HEK293 (cell line): ENCODE measurements around the gene CPLX3.

Source experiments
- CTCF ChIA-PET: fragments of 350-600 bp; formaldehyde crosslinking; extraction: SDS; loops from one replicate; lab custom pipeline; 2021; ENCODE audit warnings: antibody characterized with exemption; lab: Yijun Ruan, JAX
- POLR2A ChIA-PET: fragments of 300-600 bp; formaldehyde crosslinking; extraction: SDS; loops from one replicate; lab custom pipeline; 2020; ENCODE audit warnings: antibody characterized with exemption, inconsistent platforms; lab: Yijun Ruan, JAX
- H3K27ac ChIP-seq: fragments of 200-500 bp; sonication (Bioruptor generic); 2 replicates; pipeline ENCODE4 v1.5.1; 2014; ENCODE audit warnings: low read depth, low read length, control low read depth, inconsistent platforms; ENCODE audit errors: extremely low read depth
- H3K36me3 ChIP-seq, 2 experiments: fragments of 200-500 bp in 1 of 2; sonication (Bioruptor generic) in 1 of 2; 1 replicate in 1 of 2; 2 replicates in 1 of 2; pipeline ENCODE4 v1.5.1; 2014 to 2017; ENCODE audit warnings: inconsistent platforms in 2 of 2, low read length in 2 of 2; ENCODE audit not compliant: control insufficient read depth in 2 of 2, insufficient read depth in 1 of 2
- H3K4me1 ChIP-seq: fragments of 200-500 bp; sonication (Bioruptor generic); 2 replicates; pipeline ENCODE4 v1.5.1; 2014; ENCODE audit warnings: mild to moderate bottlenecking, low read length, inconsistent platforms; ENCODE audit not compliant: control insufficient read depth, insufficient read depth
- H3K4me3 ChIP-seq: 2 replicates; pipeline ENCODE4 v1.5.1; 2011; ENCODE audit warnings: low read depth, mild to moderate bottlenecking, control low read depth, low read length, moderate library complexity
- H3K9me3 ChIP-seq: fragments of 200-500 bp; sonication (Bioruptor generic); 2 replicates; pipeline ENCODE4 v1.5.1; 2014; ENCODE audit warnings: low read depth, low read length, inconsistent platforms; ENCODE audit not compliant: control insufficient read depth, insufficient read depth
- GLI4 ChIP-seq: fragments of 450-650 bp; formaldehyde crosslinking; IDR thresholded peaks from 2 replicates; pipeline ENCODE4 v1.5.1; 2016; ENCODE audit warnings: missing biosample characterization, missing genetic modification characterization
- GLIS1 ChIP-seq: fragments of 450-650 bp; formaldehyde crosslinking; IDR thresholded peaks from 2 replicates; pipeline ENCODE4 v1.5.1; 2016; ENCODE audit warnings: missing biosample characterization, missing genetic modification characterization
- GLIS2 ChIP-seq: fragments of 450-650 bp; formaldehyde crosslinking; IDR thresholded peaks from 2 replicates; pipeline ENCODE4 v1.5.1; 2016; ENCODE audit warnings: missing biosample characterization, missing genetic modification characterization
- IKZF3 ChIP-seq: fragments of 450-650 bp; IDR thresholded peaks from 2 replicates; pipeline ENCODE4 v1.5.0; 2018; ENCODE audit warnings: missing biosample characterization, mild to moderate bottlenecking, missing genetic modification characterization, moderate library complexity
- KLF8 ChIP-seq: fragments of 450-650 bp; formaldehyde crosslinking; IDR thresholded peaks from 2 replicates; pipeline ENCODE4 v1.5.1; 2016; ENCODE audit warnings: missing biosample characterization, missing genetic modification characterization
- REPIN1 ChIP-seq: fragments of 450-650 bp; formaldehyde crosslinking; IDR thresholded peaks from 2 replicates; pipeline ENCODE4 v1.5.1; 2017; ENCODE audit warnings: missing biosample characterization, missing genetic modification characterization, low read depth
- SCRT2 ChIP-seq: fragments of 450-650 bp; formaldehyde crosslinking; IDR thresholded peaks from 2 replicates; pipeline ENCODE4 v1.5.1; 2016; ENCODE audit warnings: missing biosample characterization, missing genetic modification characterization
- SP7 ChIP-seq: fragments of 450-650 bp; formaldehyde crosslinking; IDR thresholded peaks from 2 replicates; pipeline ENCODE4 v1.5.1; 2016; ENCODE audit warnings: missing biosample characterization, missing genetic modification characterization
- TRIM28 ChIP-seq: IDR thresholded peaks from 2 replicates; pipeline ENCODE4 v1.6.1; 2011; ENCODE audit warnings: low read length, control low read depth, borderline replicate concordance
- ZBTB17 ChIP-seq: fragments of 450-650 bp; formaldehyde crosslinking; IDR thresholded peaks from 2 replicates; pipeline ENCODE4 v1.5.1; 2016; ENCODE audit warnings: missing biosample characterization, missing genetic modification characterization
- ZBTB20 ChIP-seq: fragments of 450-650 bp; formaldehyde crosslinking; IDR thresholded peaks from 2 replicates; pipeline ENCODE4 v1.5.1; 2016; ENCODE audit warnings: missing biosample characterization, missing genetic modification characterization
- ZBTB48 ChIP-seq: fragments of 450-650 bp; formaldehyde crosslinking; IDR thresholded peaks from 2 replicates; pipeline ENCODE4 v1.5.1; 2016; ENCODE audit warnings: missing biosample characterization, missing genetic modification characterization
- ZFHX2 ChIP-seq: fragments of 450-650 bp; formaldehyde crosslinking; conservative IDR thresholded peaks from 2 replicates; pipeline ENCODE4 v1.5.1; 2016; ENCODE audit warnings: missing biosample characterization, missing genetic modification characterization
- ZFP41 ChIP-seq: fragments of 450-650 bp; formaldehyde crosslinking; IDR thresholded peaks from 2 replicates; pipeline ENCODE4 v1.5.1; 2016; ENCODE audit warnings: missing biosample characterization, missing genetic modification characterization, borderline replicate concordance
- ZIC2 ChIP-seq: fragments of 450-650 bp; formaldehyde crosslinking; IDR thresholded peaks from 2 replicates; pipeline ENCODE4 v1.5.1; 2016; ENCODE audit warnings: missing biosample characterization, missing genetic modification characterization
- ZNF274 ChIP-seq, 2 experiments: fragments of 200-500 bp in 1 of 2; fragments of 450-650 bp in 1 of 2; sonication (Bioruptor generic) in 1 of 2; formaldehyde crosslinking in 1 of 2; IDR thresholded peaks; 2 replicates each; pipeline versions ENCODE4 v1.5.1 to v1.6.1; 2014 to 2016; ENCODE audit warnings: borderline replicate concordance in 1 of 2, inconsistent platforms in 1 of 2, low read length in 1 of 2, missing biosample characterization in 1 of 2, missing genetic modification characterization in 1 of 2
- ZNF311 ChIP-seq: fragments of 450-650 bp; formaldehyde crosslinking; IDR thresholded peaks from 2 replicates; pipeline ENCODE4 v1.5.1; 2017; ENCODE audit warnings: missing biosample characterization, missing genetic modification characterization, borderline replicate concordance
- ZNF341 ChIP-seq: fragments of 450-650 bp; formaldehyde crosslinking; IDR thresholded peaks from 2 replicates; pipeline ENCODE4; 2016; ENCODE audit warnings: low read depth, missing biosample characterization, missing genetic modification characterization
- ZNF501 ChIP-seq: fragments of 450-650 bp; formaldehyde crosslinking; IDR thresholded peaks from 2 replicates; pipeline ENCODE4 v1.5.1; 2016; ENCODE audit warnings: missing biosample characterization, missing genetic modification characterization
- ZNF530 ChIP-seq: fragments of 450-650 bp; formaldehyde crosslinking; IDR thresholded peaks from 2 replicates; pipeline ENCODE4 v1.5.1; 2016; ENCODE audit warnings: low read depth, missing biosample characterization, missing genetic modification characterization
- ZNF548 ChIP-seq: fragments of 450-650 bp; formaldehyde crosslinking; IDR thresholded peaks from 2 replicates; pipeline ENCODE4 v1.5.1; 2016; ENCODE audit warnings: missing biosample characterization, missing genetic modification characterization
- ZNF629 ChIP-seq: fragments of 450-650 bp; formaldehyde crosslinking; IDR thresholded peaks from 2 replicates; pipeline ENCODE4 v1.5.1; 2017; ENCODE audit warnings: missing biosample characterization, missing genetic modification characterization
- ZNF660 ChIP-seq: fragments of 450-650 bp; IDR thresholded peaks from 2 replicates; pipeline ENCODE4 v1.5.1; 2018; ENCODE audit warnings: missing biosample characterization, mild to moderate bottlenecking, missing genetic modification characterization
- ZNF677 ChIP-seq: fragments of 450-650 bp; IDR thresholded peaks from 2 replicates; pipeline ENCODE4 v1.5.0; 2018; ENCODE audit warnings: missing biosample characterization, mild to moderate bottlenecking, missing genetic modification characterization, moderate library complexity
- ZNF768 ChIP-seq: fragments of 450-650 bp; formaldehyde crosslinking; IDR thresholded peaks from 2 replicates; pipeline ENCODE4 v1.5.1; 2018; ENCODE audit warnings: missing biosample characterization, mild to moderate bottlenecking, missing genetic modification characterization
- ZSCAN16 ChIP-seq: fragments of 450-650 bp; formaldehyde crosslinking; IDR thresholded peaks from 2 replicates; pipeline ENCODE4 v1.5.1; 2016; ENCODE audit warnings: missing biosample characterization, missing genetic modification characterization
- TF ChIP-seq, protein P1 (sequence below): fragments of 450-650 bp; formaldehyde crosslinking; IDR thresholded peaks from 2 replicates; pipeline ENCODE4 v1.5.1; 2016; ENCODE audit warnings: missing biosample characterization, missing genetic modification characterization
- TF ChIP-seq, protein P2 (sequence below): fragments of 450-650 bp; formaldehyde crosslinking; IDR thresholded peaks from 2 replicates; pipeline ENCODE4 v1.5.1; 2017; ENCODE audit warnings: missing biosample characterization, missing genetic modification characterization
- TF ChIP-seq, protein P3 (sequence below): fragments of 450-650 bp; formaldehyde crosslinking; IDR thresholded peaks from 2 replicates; pipeline ENCODE4 v1.5.1; 2016; ENCODE audit warnings: missing biosample characterization, missing genetic modification characterization
- TF ChIP-seq, protein P4 (sequence below): fragments of 450-650 bp; formaldehyde crosslinking; IDR thresholded peaks from 2 replicates; pipeline ENCODE4 v1.5.1; 2017; ENCODE audit warnings: missing biosample characterization, missing genetic modification characterization
- TF ChIP-seq, protein P5 (sequence below): fragments of 450-650 bp; formaldehyde crosslinking; IDR thresholded peaks from 2 replicates; pipeline ENCODE4 v1.5.1; 2016; ENCODE audit warnings: missing biosample characterization, missing genetic modification characterization

Gene CPLX3

DNA sequence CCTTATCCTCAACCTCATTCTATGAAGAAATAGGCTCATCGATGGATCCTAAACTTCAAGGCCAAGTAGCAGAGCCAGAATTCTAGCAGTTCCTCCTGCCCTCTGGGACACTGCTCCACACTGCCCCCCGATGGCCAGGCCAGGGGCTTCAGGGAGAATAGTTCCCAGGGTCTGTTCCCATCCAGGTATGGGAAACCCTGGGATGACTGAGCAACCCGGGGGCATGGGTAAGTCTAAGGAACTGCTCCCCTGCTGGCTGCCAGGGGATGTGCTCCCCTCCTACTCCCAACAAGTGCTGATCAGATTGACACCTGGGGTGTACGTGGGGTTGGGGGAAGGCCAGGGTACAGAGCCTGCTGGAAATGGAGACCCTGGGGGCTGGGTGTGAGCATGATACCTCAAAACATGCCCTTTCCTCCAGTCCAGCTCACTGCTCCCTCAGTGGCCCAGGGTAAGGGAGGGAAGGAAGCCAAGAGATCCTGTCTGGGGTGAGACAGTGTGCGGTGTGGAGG lies 8.9 kb downstream of the CPLX3 start:
- no peak overlapping the region for H3K4me3 ChIP-seq
- no peaks in the 10 kb centered on the region for H3K4me1 ChIP-seq
- no peaks in the 10 kb centered on the region for H3K9me3 ChIP-seq
- peaks cover 7 to 38% of the 10 kb centered on the region in 2 experiments; a peak in 2 of 3 replicates for H3K36me3 ChIP-seq
- no peak overlapping the region for H3K27ac ChIP-seq
- CTCF ChIA-PET: interaction anchor here (0.6 to 3.4 kb wide), 25 partner anchors 8 to 1077 kb away, joined by 3 to 23 read pairs (median 4); partner anchors contain the start of genes CSK and MPI
- POLR2A ChIA-PET: interaction anchor here (2.2 kb wide), 1 partner anchor 66 kb away, joined by 7 read pairs; no protein-coding TSS in a partner anchor
- TF ChIP-seq ZNF768 (tag by site-specific recombination) (no peak), ZNF677 (tag by site-specific recombination) (0 out of 2 replicates have a peak, but pooled peaks have one; percentile 4), ZFP41 (tag by site-specific recombination) (no peak), SCRT2 (tag by site-specific recombination) (peak; percentile 51), ZSCAN16 (tag by site-specific recombination) (no peak), ZNF660 (tag by site-specific recombination) (peak; percentile 85), ZNF501 (tag by site-specific recombination) (0 out of 2 replicates have a peak, but pooled peaks have one; percentile 20), ZBTB17 (tag by site-specific recombination) (peak; percentile 99), ZFHX2 (peak; percentile 14; the same call in 1 of the 2 replicates), ZNF274 (IDR thresholded peaks at IDR 0.05; ENCODE audit: low read length) (no peak), ZNF274 (tag by site-specific recombination; IDR thresholded peaks at IDR 0.05; ENCODE audit: borderline replicate concordance) (no peak), ZNF311 (tag by site-specific recombination) (no peak), REPIN1 (tag by site-specific recombination) (no peak), TRIM28 (no peak), ZNF629 (tag by site-specific recombination) (0 out of 2 replicates have a peak, but pooled peaks have one; percentile 22), GLIS1 (tag by site-specific recombination) (peak; percentile 21; the same call in 1 of the 2 replicates), ZBTB20 (tag by site-specific recombination) (peak; percentile 99), GLIS2 (tag by site-specific recombination) (0 out of 2 replicates have a peak, but pooled peaks have one; percentile 13), ZIC2 (tag by site-specific recombination) (peak; percentile 53), KLF8 (tag by site-specific recombination) (no peak), ZNF341 (peak; percentile 33; the same call in 1 of the 2 replicates), SP7 (tag by site-specific recombination) (peak; percentile 26; the same call in 1 of the 2 replicates), GLI4 (tag by site-specific recombination) (no peak), IKZF3 (tag by site-specific recombination) (peak; percentile 98), ZNF548 (tag by site-specific recombination) (no peak), ZNF530 (tag by site-specific recombination) (no peak), ZBTB48 (tag by site-specific recombination) (peak; percentile 39; the same call in 1 of the 2 replicates)
- TF ChIP-seq, protein P1, sequence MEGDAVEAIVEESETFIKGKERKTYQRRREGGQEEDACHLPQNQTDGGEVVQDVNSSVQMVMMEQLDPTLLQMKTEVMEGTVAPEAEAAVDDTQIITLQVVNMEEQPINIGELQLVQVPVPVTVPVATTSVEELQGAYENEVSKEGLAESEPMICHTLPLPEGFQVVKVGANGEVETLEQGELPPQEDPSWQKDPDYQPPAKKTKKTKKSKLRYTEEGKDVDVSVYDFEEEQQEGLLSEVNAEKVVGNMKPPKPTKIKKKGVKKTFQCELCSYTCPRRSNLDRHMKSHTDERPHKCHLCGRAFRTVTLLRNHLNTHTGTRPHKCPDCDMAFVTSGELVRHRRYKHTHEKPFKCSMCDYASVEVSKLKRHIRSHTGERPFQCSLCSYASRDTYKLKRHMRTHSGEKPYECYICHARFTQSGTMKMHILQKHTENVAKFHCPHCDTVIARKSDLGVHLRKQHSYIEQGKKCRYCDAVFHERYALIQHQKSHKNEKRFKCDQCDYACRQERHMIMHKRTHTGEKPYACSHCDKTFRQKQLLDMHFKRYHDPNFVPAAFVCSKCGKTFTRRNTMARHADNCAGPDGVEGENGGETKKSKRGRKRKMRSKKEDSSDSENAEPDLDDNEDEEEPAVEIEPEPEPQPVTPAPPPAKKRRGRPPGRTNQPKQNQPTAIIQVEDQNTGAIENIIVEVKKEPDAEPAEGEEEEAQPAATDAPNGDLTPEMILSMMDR (tag by site-specific recombination): peak; percentile 93
- TF ChIP-seq, protein P2, sequence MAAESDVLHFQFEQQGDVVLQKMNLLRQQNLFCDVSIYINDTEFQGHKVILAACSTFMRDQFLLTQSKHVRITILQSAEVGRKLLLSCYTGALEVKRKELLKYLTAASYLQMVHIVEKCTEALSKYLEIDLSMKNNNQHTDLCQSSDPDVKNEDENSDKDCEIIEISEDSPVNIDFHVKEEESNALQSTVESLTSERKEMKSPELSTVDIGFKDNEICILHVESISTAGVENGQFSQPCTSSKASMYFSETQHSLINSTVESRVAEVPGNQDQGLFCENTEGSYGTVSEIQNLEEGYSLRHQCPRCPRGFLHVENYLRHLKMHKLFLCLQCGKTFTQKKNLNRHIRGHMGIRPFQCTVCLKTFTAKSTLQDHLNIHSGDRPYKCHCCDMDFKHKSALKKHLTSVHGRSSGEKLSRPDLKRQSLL (tag by site-specific recombination): peak; percentile 36; the same call in 1 of the 2 replicates
- TF ChIP-seq, protein P3, sequence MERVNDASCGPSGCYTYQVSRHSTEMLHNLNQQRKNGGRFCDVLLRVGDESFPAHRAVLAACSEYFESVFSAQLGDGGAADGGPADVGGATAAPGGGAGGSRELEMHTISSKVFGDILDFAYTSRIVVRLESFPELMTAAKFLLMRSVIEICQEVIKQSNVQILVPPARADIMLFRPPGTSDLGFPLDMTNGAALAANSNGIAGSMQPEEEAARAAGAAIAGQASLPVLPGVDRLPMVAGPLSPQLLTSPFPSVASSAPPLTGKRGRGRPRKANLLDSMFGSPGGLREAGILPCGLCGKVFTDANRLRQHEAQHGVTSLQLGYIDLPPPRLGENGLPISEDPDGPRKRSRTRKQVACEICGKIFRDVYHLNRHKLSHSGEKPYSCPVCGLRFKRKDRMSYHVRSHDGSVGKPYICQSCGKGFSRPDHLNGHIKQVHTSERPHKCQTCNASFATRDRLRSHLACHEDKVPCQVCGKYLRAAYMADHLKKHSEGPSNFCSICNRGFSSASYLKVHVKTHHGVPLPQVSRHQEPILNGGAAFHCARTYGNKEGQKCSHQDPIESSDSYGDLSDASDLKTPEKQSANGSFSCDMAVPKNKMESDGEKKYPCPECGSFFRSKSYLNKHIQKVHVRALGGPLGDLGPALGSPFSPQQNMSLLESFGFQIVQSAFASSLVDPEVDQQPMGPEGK (tag by site-specific recombination): peak; percentile 49; the same call in 1 of the 2 replicates
- TF ChIP-seq, protein P4, sequence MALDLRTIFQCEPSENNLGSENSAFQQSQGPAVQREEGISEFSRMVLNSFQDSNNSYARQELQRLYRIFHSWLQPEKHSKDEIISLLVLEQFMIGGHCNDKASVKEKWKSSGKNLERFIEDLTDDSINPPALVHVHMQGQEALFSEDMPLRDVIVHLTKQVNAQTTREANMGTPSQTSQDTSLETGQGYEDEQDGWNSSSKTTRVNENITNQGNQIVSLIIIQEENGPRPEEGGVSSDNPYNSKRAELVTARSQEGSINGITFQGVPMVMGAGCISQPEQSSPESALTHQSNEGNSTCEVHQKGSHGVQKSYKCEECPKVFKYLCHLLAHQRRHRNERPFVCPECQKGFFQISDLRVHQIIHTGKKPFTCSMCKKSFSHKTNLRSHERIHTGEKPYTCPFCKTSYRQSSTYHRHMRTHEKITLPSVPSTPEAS (tag by site-specific recombination): no peak
- TF ChIP-seq, protein P5, sequence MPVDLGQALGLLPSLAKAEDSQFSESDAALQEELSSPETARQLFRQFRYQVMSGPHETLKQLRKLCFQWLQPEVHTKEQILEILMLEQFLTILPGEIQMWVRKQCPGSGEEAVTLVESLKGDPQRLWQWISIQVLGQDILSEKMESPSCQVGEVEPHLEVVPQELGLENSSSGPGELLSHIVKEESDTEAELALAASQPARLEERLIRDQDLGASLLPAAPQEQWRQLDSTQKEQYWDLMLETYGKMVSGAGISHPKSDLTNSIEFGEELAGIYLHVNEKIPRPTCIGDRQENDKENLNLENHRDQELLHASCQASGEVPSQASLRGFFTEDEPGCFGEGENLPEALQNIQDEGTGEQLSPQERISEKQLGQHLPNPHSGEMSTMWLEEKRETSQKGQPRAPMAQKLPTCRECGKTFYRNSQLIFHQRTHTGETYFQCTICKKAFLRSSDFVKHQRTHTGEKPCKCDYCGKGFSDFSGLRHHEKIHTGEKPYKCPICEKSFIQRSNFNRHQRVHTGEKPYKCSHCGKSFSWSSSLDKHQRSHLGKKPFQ (tag by site-specific recombination): no peak
